HG03565 (cell line): ENCODE measurements around the gene RASGRF2.

Source experiments
- ATAC-seq: cut with Tn5 transposase; IDR thresholded peaks from one replicate; pipeline ENCODE4 v1.9.1; 2021; ENCODE audit warnings: mild to moderate bottlenecking, moderate library complexity; ENCODE audit not compliant: unreplicated experiment

The RASGRF2 gene

DNA sequence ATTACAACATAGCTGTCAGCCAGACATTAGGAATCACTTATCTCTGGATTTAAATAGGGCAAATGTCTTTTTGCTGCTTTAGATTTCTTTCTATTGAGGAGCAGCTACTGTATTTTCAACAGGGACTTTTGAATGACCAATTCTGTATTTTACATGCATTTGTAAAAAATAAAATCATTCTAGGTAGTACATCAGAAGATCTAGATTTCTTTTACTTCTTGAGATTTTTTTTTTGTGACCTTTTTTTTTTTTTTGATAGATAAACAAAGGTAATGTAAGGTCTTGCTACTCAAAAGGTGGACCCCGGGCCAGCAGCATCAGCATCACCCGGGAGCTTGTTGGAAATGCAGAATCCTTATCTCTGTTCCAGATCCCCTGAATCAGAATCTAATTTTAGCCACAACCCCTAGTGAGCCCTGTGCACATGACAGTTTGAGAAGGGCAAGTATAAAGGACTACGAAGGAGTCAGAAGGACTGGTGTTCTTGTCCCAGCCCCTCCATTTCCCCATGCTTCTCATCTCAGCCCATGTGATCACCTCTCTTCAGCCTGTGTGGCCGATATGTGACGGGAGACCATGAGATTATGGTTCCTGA, 235.3 kb downstream of the RASGRF2 start:
- ATAC-seq: no peak

DNA sequence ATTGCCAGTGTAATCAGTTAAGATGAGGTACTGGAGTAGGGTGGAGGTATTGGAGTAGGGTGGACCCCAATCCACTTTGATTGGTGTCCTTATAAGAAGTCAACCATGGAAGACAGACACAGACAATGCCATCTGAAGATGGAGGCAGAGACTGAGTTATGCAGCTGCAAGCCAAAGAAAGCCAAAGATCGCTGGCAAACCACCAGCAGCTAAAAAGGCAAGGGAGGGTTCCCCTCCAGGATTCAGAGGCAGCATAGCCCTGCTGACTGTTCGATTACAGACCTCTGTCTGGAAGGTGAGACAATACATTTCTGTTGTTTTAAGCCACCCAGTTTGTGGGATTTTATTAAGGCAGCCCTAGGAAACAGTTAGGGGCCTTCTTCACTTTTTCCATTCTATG, 242.5 kb downstream of the RASGRF2 start:
- ATAC-seq: no peak

DNA sequence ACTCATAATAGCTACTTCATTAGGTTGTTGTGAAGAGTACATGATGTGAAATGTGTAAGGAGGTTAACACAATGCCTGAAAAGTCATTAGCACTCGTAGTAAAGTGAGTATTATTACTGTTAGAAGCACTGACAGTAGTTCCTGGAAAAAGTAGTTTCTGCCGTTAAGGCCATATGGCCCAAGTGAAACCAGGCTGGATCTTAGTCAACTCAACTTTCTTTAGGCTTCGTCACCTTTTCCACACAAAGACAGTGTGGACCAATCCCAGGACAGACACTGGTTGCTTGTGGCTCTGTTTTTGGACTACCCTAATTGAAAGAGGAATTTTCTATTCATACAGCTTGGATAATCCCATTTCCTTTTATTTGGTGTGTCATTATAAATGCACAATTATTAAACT, 243.6 kb downstream of the RASGRF2 start:
- no peak for ATAC-seq

DNA sequence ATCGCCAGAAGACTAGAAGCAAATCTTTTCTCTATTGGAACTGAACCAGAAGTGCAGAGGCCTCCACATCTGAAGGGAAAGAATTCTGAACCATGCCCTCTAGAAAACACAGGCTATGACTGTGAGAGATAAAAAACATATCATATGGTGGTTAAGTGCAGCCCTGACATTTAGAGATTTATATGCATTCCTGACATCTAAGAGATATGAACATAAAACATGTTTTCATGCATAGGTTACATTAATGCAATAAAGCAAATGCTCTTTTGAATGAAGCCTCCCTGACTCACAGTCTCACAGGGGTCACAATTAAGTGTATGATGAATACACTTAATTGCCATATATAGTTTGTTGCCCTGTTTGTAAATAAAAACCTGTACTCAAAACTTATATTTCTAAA, 244.0 kb downstream of the RASGRF2 start:
- no peak for ATAC-seq

DNA sequence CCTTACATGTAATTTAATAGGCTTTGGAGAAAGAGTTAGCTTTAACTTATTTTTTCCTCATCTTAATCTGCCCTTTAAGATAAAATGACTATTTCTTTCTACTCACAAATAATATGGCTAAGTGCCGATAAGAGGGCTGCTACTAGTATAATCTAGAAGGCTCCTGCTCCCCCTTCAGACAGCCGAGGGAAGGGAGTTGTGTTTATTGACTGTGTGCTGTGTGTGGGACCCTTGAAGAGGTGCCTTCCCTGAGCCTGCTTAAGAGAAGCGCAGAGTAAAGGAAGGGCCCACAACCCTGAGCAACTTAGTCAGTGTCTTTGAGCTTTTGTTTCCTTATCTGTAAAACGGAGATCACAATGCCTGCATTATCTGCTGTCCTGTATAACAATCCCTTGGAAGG, 244.9 kb downstream of the RASGRF2 start:
- no peak for ATAC-seq

DNA sequence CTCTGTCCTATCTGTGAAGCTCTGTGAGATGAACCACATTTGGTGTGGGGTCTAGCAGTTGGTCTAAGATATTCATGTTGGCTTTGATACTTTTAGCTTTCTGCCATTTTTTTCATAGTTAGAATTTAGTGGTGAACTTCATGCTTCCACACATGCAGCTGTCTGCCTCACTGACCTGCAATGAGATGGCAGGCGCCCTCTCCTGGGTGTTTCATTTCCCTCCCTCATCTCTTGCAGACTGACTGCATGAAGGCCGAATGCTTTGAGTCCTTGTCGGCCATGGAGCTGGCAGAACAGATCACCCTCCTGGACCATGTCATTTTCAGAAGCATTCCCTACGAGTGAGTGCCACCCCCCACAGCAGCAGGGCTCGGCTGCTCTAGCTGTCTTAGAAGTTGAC, 246.8 kb downstream of the RASGRF2 start:
- ATAC-seq: no peak

DNA sequence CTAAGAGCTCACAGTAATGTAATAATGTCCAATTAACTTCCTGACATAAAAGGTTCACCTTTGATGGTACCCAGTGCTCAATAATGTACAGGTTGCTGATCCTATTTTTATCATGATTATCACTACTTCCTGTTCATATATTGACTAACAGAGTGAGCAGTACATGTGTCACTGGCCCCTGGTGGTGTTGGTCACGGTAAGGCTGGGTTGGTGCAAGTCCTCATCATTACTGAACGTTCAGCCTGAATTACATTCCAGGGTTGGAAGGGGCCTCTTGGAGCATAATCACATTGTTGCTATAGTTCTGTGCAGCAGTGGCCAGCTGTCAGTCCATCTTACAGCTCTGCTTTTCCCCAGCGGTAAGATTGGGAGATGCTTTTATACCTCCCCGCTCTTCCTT, 248.7 kb downstream of the RASGRF2 start:
- no peak for ATAC-seq

DNA sequence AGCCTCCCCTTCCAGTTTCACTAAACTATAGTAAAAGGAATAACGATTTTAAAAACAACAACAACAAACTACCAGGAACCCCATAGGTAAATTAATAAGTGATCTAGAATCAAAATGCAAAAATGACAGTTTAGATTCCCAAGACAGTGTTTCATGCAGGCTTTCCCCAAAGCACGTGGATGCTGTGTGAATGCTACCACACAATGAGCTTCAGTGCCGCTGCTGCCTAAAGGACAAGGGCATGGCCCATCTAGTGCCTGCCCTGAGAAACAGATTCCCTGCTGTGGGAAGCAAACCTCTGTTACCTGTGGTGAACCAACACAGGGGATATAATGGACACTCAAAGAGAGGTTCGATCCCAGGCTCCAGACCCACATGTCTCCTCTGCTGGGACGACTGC, 249.2 kb downstream of the RASGRF2 start:
- no peak for ATAC-seq

DNA sequence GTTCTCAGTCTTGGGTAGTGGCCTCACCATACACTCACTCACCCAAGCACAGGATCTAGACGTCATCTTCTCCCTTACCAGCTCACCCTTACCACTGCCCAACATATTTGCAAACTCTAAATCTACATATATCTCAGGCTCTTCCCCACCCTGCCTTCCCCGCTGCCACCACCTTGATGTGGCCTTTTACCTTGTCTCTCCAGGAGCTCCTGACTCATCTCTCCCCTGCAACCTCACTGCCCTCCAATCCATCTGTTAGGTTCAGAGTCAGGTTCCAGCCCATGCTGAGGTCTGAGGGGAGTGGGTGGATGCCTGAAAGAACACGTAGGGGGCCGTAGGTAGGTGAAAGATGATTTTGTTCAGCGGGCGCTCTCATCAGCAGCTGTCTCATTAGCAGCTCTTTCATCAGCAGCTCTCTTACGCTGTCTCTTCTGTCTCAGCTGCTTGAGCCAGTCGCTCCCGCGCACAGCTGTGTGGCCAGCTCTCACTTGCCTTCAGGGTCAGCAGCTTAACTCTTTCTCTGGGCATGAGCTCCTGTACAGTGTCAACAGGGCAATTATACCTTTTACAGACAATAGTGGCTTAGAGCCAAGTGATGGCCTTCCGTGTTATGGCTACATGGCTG, 249.8 kb downstream of the RASGRF2 start:
- no peak for ATAC-seq

DNA sequence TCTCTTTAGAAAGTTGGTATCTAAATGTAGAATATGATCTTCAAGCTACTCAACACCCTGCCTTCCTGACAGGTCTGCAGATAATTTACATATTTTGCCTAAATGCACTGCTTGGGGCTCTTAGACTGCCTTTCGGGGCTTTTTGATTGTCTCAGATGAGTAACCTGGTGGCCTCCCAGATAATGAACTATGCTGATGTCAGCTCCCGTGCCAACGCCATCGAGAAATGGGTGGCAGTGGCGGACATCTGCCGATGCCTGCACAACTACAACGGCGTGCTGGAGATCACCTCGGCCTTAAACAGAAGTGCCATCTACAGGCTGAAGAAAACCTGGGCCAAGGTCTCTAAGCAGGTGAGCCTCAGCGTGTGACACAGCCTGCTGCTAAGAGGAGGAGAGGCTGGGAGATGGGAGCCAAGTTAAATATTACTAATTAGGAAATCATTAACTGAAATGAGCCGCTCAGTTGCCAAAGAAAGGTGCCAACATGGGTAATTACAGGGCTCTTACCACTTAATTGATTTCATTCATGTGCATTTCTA, 252.1 kb downstream of the RASGRF2 start:
- ATAC-seq: peak; percentile 69

DNA sequence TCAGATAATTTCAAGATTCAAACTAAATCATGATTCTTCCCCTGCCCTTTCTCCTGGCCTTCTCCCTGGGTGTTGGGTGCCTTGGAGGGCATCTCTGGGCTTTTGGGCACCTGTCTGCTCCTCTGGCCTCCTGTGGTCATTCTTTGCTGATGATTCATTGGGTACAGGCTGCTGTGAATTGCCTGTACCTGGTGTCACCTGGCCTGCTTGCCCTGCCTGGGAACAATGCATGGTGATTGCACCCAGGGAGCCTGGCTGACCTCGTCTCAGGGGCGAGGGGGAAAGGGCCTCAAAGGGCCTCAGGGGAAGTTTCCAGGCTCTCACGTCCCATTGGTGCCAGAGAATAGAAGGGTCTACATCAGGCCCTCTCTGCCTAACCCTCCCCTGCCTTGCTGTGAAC, 252.9 kb downstream of the RASGRF2 start:
- no peak for ATAC-seq

DNA sequence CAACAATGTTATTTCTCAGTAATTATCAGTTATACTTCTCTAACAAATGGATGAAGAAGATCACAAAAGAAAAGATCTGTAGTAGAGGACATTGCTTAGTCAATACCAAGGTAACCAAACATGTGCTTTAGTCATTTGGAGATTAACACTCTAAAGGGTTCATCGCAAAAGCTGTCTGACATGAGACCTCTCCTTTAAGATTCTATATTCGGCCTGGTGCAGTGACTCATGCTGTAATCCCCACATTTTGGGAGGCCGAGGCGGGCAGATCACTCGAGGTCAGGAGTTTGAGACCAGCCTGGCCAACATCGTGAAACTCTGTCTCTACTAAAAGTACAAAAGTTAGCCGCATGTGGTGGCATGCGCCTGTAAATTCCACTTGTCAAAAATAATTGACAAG, 254.7 kb downstream of the RASGRF2 start:
- no peak for ATAC-seq

DNA sequence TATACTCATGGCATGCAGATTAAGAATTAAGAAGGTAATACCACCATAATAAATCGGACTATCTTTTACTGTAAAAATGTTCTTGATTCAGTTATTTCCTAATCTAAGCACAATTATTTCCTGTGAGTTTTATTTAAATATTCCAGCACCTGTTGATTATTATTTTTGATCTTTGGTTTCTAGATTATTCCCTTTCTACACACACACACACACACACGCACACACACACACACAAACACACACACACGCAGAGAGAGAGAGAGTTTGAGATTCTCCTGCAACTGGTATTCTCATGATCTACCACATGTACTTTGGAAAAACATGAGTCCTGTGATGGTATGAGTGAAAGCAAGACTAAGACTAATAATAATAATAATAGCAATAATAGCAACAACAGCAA, 256.0 kb downstream of the RASGRF2 start:
- no peak for ATAC-seq

DNA sequence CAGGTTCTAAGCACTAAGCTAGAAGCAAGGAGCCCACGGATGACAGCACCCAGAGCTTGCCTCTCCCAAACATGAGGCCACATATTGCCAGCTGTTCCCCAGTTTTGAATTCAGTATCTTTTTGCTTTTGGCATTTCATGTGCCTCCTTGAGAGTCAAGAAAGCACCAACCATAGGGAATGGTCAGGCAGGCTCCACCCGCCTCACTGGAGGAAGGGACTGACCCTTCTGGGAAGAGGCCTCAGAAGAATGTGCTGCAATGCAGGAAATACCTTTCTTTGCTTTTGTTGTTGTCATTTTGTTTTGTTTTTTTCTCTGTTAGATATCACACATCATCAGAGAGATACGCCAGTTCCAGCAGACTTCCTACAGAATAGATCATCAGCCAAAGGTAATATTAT, 259.2 kb downstream of the RASGRF2 start:
- no peak for ATAC-seq

DNA sequence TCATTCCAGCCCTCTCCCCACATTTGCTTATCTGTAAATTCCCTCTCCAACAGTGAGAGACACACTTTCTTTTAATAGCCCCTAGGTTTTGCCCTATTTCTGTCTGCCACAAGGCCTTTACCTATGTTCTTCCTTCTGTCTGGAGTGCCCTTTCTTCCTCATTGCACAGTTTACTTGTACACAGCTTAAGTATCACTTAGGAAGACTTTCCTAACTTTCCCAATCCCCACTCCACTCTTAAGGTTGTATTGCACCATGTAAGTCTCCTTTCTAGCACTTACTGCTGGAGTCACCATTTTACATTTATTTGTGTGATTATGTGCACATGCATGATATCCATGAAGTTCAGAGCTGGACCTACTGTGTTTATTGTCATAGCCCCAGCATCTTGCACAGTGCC, 262.1 kb downstream of the RASGRF2 start:
- no peak for ATAC-seq

DNA sequence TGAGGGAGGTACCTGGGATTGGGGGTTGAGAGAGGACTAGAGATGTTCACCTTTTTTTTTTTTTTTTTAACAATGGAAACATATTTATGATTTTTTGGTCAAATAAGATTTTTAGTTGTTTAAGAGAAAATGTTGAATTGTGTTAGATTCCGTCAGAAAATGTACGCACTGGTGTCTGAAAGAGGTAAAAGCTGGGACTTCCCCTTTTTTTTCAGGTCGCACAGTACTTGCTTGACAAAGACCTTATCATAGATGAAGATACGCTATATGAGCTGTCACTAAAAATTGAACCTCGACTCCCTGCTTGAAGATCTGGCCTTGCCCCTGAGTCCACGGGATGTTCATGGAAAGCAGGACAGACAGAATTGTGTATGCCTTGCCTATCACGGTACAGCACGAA, 265.3 kb downstream of the RASGRF2 start:
- ATAC-seq: no peak

DNA sequence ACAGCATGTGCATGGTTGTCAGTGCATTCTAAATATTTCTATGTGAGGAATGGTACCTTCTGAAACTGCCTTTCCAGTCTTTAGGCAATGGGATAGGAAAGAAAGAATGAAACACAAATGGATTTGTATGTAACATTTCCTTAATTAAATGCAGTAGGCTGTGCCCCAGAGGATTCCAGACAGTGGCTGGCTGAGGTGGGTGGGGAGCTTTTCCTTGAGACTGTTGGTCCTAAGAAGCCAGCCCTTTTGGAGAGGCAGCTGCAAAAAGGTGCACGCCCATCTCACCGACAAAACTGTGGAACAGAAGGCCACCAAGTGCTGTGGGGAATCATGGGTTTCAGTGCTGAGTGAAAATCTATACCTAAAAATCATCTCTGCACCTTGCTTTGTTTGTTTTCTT, 266.1 kb downstream of the RASGRF2 start:
- ATAC-seq: no peak

DNA sequence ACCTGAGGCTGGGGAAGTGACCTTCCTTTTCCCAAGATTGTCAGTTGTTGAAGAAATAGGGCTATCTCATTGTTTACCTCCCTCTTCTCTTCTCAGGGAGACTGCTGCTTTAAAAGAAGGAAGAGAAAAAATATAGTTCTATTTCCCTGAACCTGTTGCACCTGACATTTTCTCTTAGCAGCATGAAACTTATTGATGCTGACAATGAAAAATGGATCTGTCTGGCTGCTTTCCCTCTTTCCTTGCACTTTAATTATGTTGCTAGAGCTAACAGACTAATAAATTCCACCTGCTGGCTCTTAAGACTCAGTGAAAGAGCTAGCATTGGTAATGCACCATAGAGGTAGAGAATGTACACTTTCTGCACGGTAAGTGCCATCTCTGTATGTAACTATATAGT, 266.8 kb downstream of the RASGRF2 start:
- no peak for ATAC-seq

DNA sequence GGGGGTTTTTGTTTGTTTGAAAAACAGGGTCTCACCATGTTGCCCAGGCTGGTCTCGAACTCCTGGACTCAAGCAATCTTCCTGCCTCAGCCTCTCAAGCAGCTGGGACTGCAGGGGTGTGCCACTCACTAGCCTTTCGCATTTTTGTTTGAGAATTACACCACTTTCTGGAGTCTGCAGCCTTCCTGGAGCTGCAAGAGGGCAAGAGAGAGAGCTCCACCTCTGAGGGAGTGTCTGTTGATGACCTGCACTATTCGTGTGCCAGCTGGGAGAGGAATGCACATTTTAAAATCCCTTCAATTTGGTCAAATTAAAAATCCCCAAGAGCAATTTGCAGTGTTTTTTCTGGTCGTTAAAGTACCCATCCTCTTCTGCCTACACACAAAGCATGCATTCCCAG, 267.9 kb downstream of the RASGRF2 start:
- ATAC-seq: no peak

DNA sequence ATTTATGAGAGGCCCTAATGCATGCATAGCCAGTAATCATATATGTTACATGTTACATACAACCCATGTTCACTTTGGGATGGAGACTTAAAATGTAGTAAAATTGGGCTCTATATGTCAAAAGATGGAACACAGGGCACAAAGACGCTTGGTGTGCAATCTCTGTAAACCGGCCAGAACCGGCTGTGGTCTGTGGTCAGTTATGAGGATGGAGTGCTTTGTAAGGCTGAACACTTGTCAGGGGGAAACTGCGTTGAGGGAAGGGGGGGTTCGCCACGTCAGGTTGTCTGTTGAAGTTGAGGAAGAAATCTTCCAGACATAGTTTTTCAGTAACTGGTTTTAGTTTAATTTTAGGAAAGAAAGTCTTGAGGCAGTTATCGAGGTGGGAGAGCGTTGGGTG, 270.3 kb downstream of the RASGRF2 start:
- no peak for ATAC-seq

DNA sequence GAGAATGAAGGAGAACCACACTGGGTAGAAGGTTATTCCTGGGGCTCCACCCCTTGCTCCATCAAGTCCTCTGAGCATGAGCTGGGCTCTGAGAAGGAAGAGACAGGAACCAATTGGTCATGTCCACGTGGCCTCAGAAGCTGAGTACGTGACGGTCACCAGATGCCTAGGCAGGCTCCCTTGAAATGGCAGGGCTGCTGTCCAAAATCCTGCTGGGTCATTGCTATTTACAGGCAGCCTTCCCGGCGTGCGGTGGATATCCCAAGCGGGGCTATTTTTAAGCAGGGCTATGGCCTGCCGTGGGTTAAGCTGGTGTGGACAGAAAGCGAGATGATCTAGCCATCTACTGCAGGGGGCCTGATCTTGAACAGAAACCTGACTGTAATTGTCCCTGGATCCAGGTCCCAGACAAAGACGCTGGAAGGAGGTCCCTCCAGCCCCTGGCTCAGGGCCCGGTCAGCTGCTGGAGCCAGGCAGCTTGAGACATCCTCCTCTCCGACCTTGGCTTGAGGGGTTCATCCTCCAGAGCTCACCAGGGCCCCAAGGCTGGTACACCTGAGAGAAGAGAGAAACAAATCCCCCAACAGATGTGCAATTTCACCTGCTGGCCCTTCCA, 272.4 kb downstream of the RASGRF2 start:
- no peak for ATAC-seq

DNA sequence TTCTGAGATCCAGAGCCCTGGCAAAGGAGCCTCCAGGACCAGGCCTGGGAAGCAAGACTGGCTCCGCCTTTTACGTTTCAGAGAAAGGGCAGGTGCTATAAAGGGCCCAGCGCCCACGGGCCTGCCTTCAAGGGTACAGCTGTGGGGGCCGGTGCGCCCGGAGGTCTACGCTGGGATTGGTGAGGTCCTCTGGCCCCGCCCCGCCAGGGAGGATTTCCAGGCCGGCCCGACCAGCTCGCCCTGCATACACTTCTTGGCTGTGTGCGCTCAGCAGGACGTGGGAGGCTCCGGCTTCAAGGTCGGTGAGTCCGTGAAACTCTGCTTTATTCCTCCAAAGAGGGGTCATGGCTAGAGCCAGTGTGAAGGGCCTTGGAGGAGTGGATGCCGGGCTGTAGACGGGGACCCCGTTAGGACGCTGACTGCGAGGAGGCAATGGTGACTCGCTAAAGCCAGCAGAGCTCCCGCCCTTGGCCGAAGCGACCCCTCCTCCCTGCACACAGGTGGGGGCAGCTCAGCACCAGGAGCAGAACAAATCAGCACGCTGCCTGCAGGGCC, 273.0 kb downstream of the RASGRF2 start, which contains the start of gene CKMT2:
TSS of gene CKMT2 (plus strand) at position 243 of the 555 bp plus-strand sequence. CDS start 17,811 bp downstream, outside the sequence.
- no peak for ATAC-seq
